IPS-15b (cell line): ENCODE data around the gene ARID1B.
"Not testable (repeated sequence)": the region's sequence is repeated elsewhere in the genome, so short reads cannot be mapped to it uniquely, and the experiment has no call there.

ENCODE experiments used
- H3K27me3 ChIP-seq: one replicate; pipeline ENCODE4 v1.6.1; 2013; ENCODE audit warnings: low read length; ENCODE audit not compliant: control insufficient read depth, insufficient read depth
- H3K36me3 ChIP-seq: one replicate; pipeline ENCODE4 v1.6.1; 2013; ENCODE audit warnings: low read length; ENCODE audit not compliant: control insufficient read depth, insufficient read depth
- H3K4me1 ChIP-seq: one replicate; pipeline ENCODE4 v1.6.1; 2013; ENCODE audit warnings: mild to moderate bottlenecking, low read length; ENCODE audit not compliant: control insufficient read depth, insufficient read depth
- H3K4me3 ChIP-seq: one replicate; pipeline ENCODE4 v1.5.1; 2013; ENCODE audit warnings: low read depth, low read length
- H3K9ac ChIP-seq: one replicate; pipeline ENCODE4 v1.6.1; 2013; ENCODE audit warnings: low read depth, mild to moderate bottlenecking, low read length
- H3K9me3 ChIP-seq: one replicate; pipeline ENCODE4 v1.6.1; 2013; ENCODE audit warnings: mild to moderate bottlenecking, low read length; ENCODE audit not compliant: control insufficient read depth, insufficient read depth

ARID1B gene

GRCh38 chr6:156972145-156972544 lies 195.0 kb downstream of the ARID1B start:
- Histone ChIP-seq H3K36me3 (no peaks in the 10 kb centered on the region), H3K9ac (no peak overlapping the region), H3K27me3 (no peaks in the 10 kb centered on the region), H3K4me3 (no peak overlapping the region), H3K4me1 (peaks cover 39% of the 10 kb centered on the region), H3K9me3 (no peaks in the 10 kb centered on the region)

GRCh38 chr6:156974830-156975261 lies 197.7 kb downstream of the ARID1B start:
- Histone ChIP-seq H3K4me1 (peaks cover 31% of the 10 kb centered on the region), H3K4me3 (no peak overlapping the region), H3K27me3 (no peaks in the 10 kb centered on the region), H3K9me3 (no peaks in the 10 kb centered on the region), H3K36me3 (no peaks in the 10 kb centered on the region), H3K9ac (no peak overlapping the region)

GRCh38 chr6:156975414-156975813 lies 198.2 kb downstream of the ARID1B start:
- H3K9ac ChIP-seq = no peak overlapping the region
- peaks cover 31% of the 10 kb centered on the region for H3K4me1 ChIP-seq
- no peak overlapping the region for H3K4me3 ChIP-seq
- no peaks in the 10 kb centered on the region for H3K36me3 ChIP-seq
- no peaks in the 10 kb centered on the region for H3K27me3 ChIP-seq
- H3K9me3 ChIP-seq = no peaks in the 10 kb centered on the region

GRCh38 chr6:156976216-156977127 lies 199.3 kb downstream of the ARID1B start:
- Histone ChIP-seq H3K9ac (no peak overlapping the region), H3K4me1 (peaks cover 31% of the 10 kb centered on the region), H3K36me3 (no peaks in the 10 kb centered on the region), H3K27me3 (no peaks in the 10 kb centered on the region), H3K9me3 (no peaks in the 10 kb centered on the region), H3K4me3 (no peak overlapping the region)

DNA sequence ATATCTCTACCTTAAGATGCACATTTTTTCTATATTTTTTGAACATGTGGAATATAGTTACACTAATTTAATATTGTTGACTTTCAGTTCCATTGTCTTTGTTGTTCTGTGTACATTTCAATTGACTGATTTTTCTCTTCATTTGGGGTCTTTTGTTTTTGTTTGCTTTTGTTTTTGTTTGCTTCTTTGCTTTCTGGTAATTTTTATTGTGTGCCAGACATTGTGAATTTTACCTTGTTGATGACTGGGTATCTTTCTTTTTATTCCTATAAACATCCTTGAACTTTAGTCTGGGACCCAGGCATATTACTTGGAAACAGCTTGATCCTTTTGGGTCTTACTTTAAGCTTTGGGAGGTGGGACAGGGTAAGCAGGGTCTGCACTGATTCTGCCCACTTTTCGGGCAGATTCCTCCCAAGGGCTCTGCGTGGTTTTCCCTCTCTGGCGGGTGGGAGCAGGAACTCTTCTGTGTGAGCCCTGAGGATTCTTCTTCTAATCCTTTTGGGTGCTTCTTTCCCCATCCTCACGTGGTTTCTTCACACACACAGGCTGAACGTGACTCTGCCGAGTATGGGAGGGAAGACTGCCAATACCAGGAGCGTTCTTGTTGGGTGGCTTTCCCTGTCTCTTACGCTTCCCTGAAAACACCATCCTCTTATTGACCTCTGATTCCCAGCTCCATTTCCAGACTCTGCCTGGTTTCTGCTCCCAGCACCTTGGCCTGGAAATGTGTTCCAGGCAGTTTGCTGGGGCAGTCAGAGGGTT lies 200.5 kb downstream of the ARID1B start:
- Histone ChIP-seq H3K4me1 (peaks cover 31% of the 10 kb centered on the region), H3K9me3 (no peaks in the 10 kb centered on the region), H3K36me3 (no peaks in the 10 kb centered on the region), H3K9ac (no peak overlapping the region), H3K27me3 (no peaks in the 10 kb centered on the region), H3K4me3 (no peak overlapping the region)

- no peak overlapping the region for H3K9ac ChIP-seq
- no peaks in the 10 kb centered on the region for H3K36me3 ChIP-seq
- H3K27me3 ChIP-seq = no peaks in the 10 kb centered on the region
Observed at GRCh38 chr6:156978948-156979347, 201.8 kb downstream of the ARID1B start.

GRCh38 chr6:156980515-156980914 lies 203.3 kb downstream of the ARID1B start:
- Histone ChIP-seq H3K36me3 (no peaks in the 10 kb centered on the region), H3K4me3 (no peak overlapping the region), H3K27me3 (no peaks in the 10 kb centered on the region), H3K4me1 (peaks cover 25% of the 10 kb centered on the region), H3K9me3 (no peaks in the 10 kb centered on the region), H3K9ac (no peak overlapping the region)

More at GRCh38 chr6:156978948-156979347, 201.8 kb downstream of the ARID1B start:
- Histone ChIP-seq H3K4me3 (no peak overlapping the region), H3K9me3 (no peaks in the 10 kb centered on the region), H3K4me1 (peaks cover 33% of the 10 kb centered on the region)

- Histone ChIP-seq H3K9ac (no peak overlapping the region), H3K4me1 (peaks cover 25% of the 10 kb centered on the region), H3K4me3 (no peak overlapping the region), H3K9me3 (no peaks in the 10 kb centered on the region), H3K27me3 (no peaks in the 10 kb centered on the region), H3K36me3 (no peaks in the 10 kb centered on the region)
Observed at GRCh38 chr6:156980948-156981347, 203.8 kb downstream of the ARID1B start.

GRCh38 chr6:156982168-156982567 lies 205.0 kb downstream of the ARID1B start:
- Histone ChIP-seq H3K4me3 (no peak overlapping the region), H3K4me1 (peaks cover 29% of the 10 kb centered on the region), H3K9me3 (no peaks in the 10 kb centered on the region), H3K27me3 (no peaks in the 10 kb centered on the region), H3K9ac (no peak overlapping the region), H3K36me3 (no peaks in the 10 kb centered on the region)

DNA sequence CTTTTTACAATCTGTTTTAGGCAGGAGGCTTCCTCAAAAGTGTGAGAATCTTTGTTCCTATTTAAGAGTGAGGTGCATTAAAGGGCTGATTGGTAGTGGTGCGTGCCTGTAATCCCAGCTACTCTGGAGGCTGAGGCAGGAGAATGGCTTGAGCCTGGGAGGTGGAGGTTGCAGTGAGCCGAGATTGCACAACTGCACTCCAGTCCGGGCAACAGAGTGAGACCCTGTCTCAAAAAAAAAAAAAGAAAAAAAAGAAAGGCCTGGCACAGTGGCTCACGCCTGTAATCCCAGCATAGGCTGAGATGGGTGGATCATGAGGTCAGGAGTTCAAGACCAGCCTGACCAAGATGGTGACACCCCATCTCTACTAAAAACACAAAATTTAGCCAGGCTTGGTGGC lies 205.7 kb downstream of the ARID1B start:
- H3K36me3 ChIP-seq, H3K4me3 ChIP-seq, H3K9ac ChIP-seq, H3K9me3 ChIP-seq, H3K27me3 ChIP-seq: not testable (repeated sequence)
- peaks cover 29% of the 10 kb centered on the region for H3K4me1 ChIP-seq

DNA sequence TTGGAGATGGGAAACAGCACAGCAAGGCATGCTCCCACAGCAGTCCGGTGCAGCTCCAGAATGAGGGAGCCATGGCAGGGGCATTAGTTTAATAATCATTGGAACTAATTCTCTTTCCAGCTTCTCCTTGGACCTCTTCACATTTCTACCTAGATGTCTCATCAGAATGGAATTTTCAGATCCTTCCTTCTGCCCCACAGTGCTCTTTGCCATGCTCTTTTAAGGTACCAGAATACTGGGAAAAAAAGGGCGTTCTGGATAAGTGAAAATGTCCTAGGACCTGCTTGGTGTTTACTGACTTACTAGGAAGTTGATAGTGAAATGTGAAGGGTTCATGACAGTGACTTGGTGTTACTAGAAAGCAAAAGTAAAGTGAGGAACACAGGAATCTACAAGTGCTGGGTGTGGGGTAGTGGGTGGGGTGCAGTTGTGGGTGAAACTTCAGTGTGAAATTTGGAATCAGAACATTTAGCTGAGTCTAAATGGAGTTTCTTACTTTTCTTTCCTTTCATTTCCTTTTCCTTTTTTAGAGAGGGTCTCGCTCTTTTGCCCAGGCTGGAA lies 207.1 kb downstream of the ARID1B start:
- H3K4me1 ChIP-seq = peaks cover 38% of the 10 kb centered on the region
- H3K36me3 ChIP-seq = no peaks in the 10 kb centered on the region
- no peak overlapping the region for H3K9ac ChIP-seq
- H3K27me3 ChIP-seq = no peaks in the 10 kb centered on the region
- no peaks in the 10 kb centered on the region for H3K9me3 ChIP-seq
- no peak overlapping the region for H3K4me3 ChIP-seq
